Stimulated activated CD8-positive, alpha-beta memory T cell treated with anti-CD3 and anti-CD28 coated beads, Interleukin-4, amount 100 ng/mL, for 24 hours (primary cell): Measurements from ENCODE around the gene SSPN.
A peak's percentile ranks its signal among the peaks of the same experiment; 100 is the strongest.

ENCODE experiments used
- DNase-seq: peaks from one replicate; pipeline ENCODE4 v3.0.0-alpha.2; 2020; ENCODE audit warnings: low read depth

The SSPN gene

DNA sequence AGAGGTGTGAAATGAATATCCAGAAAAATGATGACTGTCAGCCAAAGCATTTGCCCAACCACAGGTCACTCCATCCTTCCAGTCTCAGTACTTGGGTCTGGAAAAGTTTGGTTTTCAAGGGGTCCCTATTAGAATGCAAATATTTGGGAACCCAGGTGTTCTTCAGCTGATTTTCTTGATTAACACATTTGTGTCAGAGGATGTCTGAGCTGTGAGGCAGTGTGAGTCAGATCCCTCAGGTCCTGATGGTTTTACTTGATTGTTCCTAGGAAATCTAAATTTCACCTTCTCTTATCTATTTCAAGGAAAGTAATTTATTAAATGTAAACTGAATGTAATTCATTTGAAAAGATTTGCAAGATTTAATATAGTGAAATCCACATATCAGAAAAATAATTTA lies 71.5 kb downstream of the SSPN start:
- DNase-seq: no peak

GRCh38 chr12:26268841-26269561 lies 73.6 kb downstream of the SSPN start:
- DNase-seq: no peak

DNA sequence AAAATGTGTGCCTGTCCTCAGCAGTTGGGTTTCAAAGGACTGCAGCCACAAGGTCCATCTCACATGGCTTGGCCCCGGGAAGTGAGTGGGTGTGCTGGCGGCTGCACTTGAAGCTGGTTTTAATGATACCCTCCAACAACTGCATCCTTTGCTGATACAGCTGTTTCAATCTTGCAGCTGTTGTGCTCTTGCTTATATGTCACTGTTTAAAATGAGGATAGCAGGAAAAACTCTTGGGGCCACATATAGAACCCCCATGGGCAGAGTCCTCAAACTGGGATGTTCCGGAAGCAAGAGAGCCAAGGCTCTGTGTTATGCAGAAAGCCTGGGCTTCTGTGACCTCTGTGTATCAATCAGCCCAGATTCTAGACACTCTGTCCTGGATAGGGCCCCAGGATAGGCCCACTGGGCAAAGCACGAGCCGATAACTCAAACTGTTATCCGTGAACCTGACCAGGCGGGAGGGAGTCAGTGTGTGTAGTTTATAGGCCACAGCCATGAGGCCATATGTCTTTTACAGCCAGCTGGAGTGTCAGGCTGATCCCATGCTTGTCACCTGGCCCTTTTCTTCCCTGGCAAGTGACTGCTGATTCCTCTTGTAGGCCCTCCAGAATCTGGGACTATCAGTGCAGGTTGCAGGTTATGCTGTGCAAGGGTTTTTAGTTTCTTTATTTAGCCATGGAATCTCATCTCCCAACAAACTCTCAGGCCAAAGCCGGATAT lies 74.3 kb downstream of the SSPN start:
- no peak for DNase-seq

- DNase-seq: no peak
Measured at GRCh38 chr12:26271024-26271423, 75.7 kb downstream of the SSPN start.

DNA sequence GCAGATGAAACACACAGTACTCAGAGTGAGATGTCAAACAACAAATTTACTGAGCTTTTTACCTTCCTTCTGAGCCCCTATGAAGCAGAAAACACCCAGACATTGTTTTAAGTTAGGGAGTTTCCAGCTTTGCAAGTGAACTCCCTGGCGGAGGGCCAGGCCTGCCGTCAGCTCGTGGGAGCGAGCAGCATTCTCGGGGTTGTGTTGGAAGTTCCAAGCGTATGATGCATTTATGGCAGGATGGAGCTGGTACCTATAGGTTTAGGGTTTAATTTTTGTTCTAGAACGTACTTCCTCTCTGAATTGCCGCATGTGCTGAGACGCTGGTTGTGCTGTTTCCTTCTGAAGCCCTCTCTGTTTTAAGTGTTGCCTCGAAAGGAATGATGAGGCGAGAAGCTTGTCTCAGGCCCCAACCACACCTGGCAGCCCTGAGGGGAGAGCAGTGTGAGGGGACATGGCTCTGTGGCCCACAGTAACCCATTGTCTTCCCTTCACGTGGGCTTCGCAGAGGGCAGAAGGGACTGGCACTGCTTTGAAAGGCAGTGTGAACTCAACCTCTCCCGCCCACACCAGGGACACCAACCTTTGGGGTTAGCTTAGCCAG lies 76.6 kb downstream of the SSPN start:
- DNase-seq: peak; percentile 7

DNA sequence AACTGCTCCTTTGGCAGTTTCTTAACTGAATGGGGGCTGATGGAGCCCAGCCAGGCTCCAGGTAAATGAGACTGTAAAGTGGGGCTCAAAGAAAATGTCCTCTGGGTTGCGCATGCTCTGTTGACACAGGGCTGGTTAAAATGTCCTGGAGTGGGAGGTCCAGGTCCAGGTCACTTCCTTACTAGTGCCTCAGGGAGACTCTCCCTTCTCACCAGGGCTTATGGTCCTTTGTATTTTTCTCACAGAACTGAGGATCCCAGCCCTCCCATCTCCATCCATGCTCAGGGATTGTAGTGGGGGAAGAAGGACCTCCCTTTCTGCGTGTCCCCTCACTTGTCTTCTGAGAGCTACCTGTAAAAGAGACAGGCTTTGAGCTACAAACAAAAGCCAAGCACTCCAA lies 77.5 kb downstream of the SSPN start:
- DNase-seq: no peak

DNA sequence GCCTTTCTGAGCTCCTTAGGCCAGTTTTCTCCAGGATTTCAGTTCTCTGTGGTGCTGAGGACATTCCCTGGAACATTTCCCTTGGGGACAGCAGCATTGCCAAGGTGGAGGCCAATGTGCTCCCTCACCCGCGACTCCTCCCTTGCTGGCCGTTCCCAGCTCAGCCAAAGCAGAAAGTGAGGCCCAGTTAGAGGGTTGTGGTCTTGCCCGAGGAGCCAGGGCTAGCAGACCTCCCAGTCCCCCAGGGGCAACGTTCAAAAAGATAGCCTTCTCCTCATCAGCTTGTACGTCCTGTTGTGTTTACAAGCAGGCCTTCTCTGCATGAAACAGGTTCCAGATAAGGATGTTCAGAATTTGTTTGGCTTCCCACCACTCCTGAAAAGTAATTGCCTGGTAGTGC lies 78.4 kb downstream of the SSPN start:
- DNase-seq: no peak

- peak; percentile 19 for DNase-seq
Measured at GRCh38 chr12:26274441-26275312, 79.3 kb downstream of the SSPN start.

DNA sequence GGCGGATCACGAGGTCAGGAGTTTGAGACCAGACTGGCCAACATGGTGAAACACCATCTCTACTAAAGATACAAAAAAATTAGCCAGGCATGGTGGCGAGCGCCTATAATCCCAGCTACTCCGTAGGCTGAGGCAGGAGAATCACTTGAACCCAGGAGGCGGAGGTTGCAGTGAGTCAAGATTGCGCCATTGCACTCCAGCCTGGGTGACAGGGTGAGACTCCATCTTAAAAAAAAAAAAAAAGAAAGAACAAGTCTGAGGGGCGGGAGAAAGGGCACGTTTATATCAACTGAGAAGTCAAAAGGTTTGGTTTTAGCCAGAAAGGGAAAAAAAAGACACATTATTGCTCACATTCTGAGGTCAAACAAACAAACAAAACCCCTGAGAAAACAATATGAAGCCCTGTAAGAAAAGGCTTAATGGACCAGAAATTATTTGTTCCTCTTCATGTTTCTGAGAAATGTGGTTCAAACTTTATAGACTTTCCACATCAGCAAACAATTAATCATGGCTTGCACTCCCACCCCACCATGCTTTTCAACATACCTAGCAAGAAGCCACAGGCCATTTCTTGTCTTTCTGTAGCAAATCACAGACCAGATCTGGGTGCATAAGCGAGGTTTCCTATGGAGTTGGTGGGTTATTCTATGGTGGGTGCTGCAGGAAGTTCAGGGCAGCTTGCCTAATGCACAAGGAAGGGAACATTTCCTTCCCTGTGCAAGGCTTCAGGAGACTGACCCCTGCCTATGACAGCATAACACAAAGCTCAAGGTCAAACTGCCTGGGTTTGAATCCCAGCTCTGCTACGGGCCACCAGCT lies 80.1 kb downstream of the SSPN start:
- no peak for DNase-seq

- DNase-seq: no peak
Measured at GRCh38 chr12:26276709-26277108, 81.3 kb downstream of the SSPN start.

GRCh38 chr12:26277506-26278246 lies 82.3 kb downstream of the SSPN start:
- DNase-seq: no peak

DNA sequence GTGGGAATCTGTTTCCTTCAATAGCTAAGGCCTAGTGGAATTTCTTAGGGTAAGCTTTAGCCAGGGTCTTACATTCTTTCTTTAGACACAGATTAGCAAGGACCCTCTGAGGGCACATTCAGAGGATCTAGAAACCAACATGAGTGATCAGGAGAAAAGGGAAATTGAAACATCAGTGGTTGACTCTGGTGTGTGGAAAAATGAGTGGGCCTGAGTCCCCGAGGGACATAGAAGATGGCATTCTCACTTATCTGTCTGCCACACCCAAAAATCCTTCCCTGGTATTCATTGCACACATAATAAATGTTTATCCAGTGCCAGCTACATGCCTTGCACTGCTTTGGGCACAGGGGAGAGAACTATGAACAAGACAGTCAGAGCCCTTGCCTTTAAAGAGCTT lies 82.9 kb downstream of the SSPN start:
- DNase-seq: no peak

DNA sequence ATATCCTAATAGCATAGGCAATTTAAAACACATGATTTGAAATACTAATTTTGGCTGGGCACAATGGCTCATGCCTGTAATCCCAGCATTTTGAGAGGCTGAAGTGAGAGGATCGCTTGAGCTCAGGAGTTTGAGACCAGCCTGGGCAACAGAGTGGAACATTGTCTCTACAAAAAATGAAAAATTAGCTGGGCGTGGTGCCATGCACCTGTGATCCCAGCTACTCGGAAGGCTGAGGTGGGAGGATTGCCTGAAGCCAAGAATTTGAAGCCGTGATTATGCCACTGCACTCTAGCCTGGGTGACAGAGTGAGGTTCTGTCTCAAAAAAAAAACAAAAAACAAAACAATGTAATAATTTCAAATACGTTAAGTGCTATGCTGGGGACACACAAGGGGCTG lies 83.3 kb downstream of the SSPN start:
- no peak for DNase-seq

DNA sequence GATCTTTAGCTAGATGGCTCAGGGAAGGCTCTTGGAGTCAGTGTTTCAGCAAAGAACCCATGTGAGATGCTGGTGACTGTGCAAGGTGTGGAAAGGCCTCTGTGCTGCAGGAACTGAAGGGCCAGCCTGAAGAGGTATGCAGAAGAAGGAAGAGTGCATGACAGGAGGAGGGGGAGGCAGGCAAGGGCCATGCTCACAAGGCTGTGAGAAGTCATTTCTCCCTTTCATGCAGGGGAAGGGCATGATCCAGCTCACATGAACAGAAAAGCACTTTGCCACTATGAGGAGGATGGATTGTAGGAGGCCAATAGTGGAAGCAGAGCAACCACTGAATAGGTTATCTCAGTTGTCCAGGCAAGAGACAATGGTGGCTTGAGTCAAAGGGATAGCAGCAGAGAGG lies 83.7 kb downstream of the SSPN start:
- DNase-seq: no peak

DNA sequence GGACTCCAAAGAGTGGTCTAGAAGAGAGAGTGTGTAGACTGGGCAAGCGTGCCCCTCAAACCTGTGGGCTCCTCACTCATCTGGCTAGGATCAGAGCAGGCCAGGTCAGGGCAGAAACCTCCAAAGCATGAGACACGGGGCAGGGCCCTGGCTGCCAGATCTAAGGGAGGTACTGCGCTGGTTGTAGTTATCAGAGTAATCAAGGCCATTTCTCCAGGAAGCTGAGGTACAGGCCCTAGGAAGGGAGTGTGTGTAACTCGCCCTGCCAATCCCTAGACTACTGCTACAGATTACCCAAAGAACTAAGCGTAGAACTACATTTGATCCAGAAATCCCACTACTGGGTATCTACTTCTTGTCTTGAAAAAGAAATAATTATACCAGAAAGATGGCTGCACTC lies 84.5 kb downstream of the SSPN start:
- DNase-seq: no peak

DNA sequence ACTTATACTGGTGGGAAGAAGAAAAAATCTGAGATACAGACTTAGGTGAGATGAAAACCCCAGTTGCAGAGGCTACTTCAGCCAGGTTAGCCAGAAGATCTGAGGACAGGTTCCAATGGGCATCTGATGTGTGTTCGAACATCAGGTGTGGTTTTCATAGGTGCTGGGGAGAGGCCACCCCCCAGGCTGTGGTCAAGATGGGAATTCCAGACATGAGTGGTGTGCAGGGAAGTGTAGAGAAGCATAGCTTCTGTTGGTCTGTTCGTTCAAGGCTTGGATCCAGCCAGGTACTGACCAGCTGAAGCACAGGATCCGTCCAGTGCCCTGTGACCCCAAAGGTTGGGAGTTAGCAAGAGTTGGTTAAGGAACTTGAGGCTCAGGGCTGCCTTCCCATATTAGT lies 85.5 kb downstream of the SSPN start:
- DNase-seq: no peak

- DNase-seq: no peak
Measured at GRCh38 chr12:26281320-26281719, 85.9 kb downstream of the SSPN start.

DNA sequence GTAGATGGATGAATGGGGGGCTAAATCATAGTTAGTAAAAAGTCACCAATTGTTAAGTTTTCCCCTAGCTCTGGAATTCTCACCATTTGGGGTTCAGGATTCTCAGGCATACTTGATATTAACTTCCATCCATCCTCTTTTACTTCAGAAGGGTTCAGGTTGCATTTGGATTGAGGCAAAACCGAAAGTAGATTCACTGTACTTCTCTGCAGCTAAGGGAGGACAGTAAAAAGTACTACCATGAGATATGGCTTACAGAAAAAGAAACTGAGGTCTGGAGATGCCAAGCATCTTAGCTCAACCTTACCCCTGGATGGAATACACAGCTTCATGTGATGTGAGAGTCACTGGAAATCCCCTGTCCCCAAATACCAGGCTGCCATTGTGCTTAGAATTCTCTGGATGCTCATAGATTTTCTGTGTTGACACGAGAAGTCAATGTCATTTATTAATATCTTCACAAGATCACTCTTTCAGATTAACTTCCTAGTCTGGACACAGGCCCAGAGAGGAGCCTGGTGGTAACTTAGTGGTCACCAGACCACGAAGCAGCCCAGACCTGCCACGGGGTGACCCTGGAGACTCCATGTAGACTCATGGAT lies 87.1 kb downstream of the SSPN start:
- no peak for DNase-seq

GRCh38 chr12:26283046-26283445 lies 87.7 kb downstream of the SSPN start:
- no peak for DNase-seq

GRCh38 chr12:26283617-26284016 lies 88.2 kb downstream of the SSPN start:
- no peak for DNase-seq
